Coronary artery (tissue), 2 donors: ENCODE data around the gene LHPP.

Experiments
- DNase-seq: peaks from one replicate; pipeline ENCODE4 v3.0.0-alpha.2; 2017; ENCODE audit warnings: low spot score
- H3K27ac ChIP-seq, 2 donors: fragments of 200-600 bp; sonication (generic); one replicate each; pipeline ENCODE4 v1.5.1; 2016 to 2019
- H3K4me3 ChIP-seq: fragments of 200-600 bp; sonication (generic); 2 replicates; pipeline ENCODE4 v1.5.1; 2016; ENCODE audit warnings: mild to moderate bottlenecking, moderate library complexity
- TF ChIP-seq, protein P1 (sequence below): fragments of 200-600 bp; sonication (generic); IDR thresholded peaks from one replicate; pipeline ENCODE4 v1.5.1; 2019; ENCODE audit warnings: antibody characterized with exemption

LHPP gene

DNA sequence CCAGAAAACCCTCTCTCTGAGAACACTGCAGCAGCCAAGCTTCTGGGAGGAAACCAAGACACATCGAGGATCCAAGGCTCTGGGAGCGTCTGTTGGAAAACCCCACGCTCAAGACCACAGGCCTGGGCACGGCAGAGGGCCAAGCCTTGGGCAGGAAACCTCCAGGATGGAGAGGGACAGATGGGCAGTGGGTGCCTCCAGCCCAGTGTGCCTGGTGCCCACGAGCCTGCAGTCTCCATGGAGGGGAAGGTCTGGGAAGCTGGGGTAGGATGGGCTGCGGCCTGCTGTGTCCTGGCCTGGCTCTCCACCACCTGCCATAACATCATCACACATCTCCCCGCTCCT, 186.5 kb downstream of the LHPP start:
- TF ChIP-seq, protein P1, sequence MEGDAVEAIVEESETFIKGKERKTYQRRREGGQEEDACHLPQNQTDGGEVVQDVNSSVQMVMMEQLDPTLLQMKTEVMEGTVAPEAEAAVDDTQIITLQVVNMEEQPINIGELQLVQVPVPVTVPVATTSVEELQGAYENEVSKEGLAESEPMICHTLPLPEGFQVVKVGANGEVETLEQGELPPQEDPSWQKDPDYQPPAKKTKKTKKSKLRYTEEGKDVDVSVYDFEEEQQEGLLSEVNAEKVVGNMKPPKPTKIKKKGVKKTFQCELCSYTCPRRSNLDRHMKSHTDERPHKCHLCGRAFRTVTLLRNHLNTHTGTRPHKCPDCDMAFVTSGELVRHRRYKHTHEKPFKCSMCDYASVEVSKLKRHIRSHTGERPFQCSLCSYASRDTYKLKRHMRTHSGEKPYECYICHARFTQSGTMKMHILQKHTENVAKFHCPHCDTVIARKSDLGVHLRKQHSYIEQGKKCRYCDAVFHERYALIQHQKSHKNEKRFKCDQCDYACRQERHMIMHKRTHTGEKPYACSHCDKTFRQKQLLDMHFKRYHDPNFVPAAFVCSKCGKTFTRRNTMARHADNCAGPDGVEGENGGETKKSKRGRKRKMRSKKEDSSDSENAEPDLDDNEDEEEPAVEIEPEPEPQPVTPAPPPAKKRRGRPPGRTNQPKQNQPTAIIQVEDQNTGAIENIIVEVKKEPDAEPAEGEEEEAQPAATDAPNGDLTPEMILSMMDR, result no peak
- DNase-seq, result no peak
- Histone ChIP-seq H3K4me3 (no peak overlapping the region), H3K27ac (peak overlapping the region; percentile 8 to 74)

DNA sequence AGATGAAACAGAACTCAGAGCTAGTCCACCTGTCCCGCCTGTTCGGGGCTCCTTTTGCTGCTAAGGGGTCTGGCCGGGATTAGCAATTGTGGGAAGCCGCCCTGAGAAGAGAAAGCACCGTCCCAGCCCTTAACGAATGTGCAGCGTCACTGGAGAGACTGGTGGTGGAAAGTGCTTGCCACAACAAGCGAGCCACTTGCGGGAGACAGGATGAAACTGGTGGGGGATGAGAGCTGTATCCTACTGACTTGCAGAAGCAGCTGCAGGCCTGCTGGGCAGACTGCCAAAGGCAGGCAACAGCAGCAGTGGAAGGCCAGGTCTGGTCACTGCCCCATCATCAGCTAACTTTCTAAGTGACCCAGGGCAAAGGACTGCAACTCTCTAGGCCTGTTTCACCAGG, 187.1 kb downstream of the LHPP start:
- TF ChIP-seq, protein P1, result no peak
- H3K4me3 ChIP-seq, result no peak overlapping the region
- DNase-seq, result no peak
- peak overlapping the region; percentile 8 to 74 for H3K27ac ChIP-seq

DNA sequence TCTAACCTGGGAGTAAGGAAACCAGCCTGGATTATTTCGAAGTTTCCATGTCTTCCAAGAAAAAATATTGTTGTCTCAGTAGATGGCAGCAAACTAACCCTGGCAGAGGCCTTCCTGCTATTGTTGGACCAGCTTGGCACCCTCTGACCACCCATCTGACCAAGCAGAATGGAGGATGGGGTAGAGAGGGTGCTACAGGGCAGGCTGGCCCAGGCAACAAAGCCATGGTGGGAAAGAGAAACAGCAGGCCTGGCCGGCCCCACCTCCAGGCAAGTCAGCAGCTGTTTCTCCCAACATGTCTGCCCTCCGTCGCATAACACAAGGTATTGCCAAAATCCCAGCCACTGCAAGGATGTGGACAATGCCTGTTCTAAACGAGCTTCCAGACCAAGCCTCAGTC, 187.6 kb downstream of the LHPP start:
- DNase-seq, result no peak
- peak overlapping the region; percentile 8 to 74 for H3K27ac ChIP-seq
- no peak overlapping the region for H3K4me3 ChIP-seq

DNA sequence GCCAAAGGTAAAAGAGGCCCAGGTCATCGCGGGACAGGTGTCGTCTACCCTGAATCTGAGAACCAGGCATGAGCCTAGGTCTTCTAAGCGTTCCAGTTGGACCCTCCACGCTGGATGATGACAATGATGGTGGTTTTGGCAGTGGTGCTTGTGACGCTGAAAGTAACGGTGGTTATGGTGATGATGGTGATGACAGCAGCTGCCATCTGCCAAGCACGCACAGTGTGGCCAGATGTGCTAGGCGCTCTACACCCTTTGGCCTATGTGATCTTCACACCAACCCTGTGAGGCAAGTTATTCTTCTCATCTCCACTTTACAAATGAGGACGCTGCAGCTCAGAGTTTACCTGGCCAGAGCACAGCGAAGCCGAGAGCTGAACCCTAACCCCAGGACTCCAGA, 188.6 kb downstream of the LHPP start:
- TF ChIP-seq, protein P1, result no peak
- no peak for DNase-seq
- H3K27ac ChIP-seq, result no peak overlapping the region
- no peak overlapping the region for H3K4me3 ChIP-seq

More for the DNA sequence above, 187.6 kb downstream of the LHPP start:
- TF ChIP-seq, protein P1, result no peak

DNA sequence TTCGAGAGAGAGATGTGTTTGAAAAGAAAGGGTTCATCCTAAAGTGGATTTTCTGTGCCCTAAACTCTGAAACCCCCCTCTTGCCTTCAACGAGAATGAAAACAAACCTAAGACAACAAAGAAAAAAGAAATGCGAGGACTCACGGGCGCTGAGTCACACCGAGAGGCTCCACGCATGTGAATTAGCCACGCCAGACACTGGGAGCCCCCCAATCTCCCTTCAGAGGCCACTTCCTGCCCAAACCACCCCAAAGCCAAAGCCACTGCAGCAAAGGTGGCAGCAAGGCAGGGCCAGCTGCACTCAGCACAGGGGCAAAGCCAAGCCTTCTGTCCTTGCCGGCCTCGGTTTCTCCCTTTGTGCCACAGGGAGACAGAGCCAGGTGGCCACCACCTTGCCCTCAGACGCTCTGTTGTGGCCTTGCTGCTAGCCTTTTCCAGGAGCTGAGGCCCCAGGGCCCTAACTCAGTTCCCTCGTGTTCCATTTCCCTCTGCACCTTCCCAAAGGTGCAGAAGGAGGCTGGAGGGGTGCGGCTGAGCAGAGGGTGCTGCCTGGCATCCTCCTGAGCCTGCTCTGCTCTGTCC, 189.3 kb downstream of the LHPP start:
- TF ChIP-seq, protein P1, result no peak
- Histone ChIP-seq H3K27ac (peak overlapping the region in 1 of 2 donors; percentile 23), H3K4me3 (no peak overlapping the region)
- no peak for DNase-seq

DNA sequence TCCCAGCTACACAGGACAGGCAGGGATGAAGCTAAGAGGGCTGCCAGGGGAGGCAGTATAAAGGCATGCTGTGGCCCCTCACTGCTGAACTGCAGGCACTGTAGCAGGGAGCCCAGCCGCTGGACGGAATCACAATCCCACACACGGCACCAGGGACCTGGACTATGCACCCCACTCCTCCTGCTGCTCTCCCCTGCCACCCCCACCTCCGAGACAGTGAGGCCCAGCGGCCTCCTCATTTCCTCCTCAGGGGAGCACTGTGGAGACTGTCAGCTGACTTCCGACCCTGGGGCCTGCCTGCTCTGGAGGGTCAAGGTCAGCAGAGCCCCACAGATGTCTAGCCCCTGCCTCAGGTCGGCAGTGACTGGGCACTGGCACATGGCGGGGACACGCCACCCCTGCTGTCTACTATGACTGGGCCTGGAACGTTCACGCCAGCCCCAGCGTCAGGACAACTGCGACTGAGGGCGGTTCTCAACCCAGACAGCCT, 189.8 kb downstream of the LHPP start:
- TF ChIP-seq, protein P1, result no peak
- Histone ChIP-seq H3K4me3 (no peak overlapping the region), H3K27ac (peak overlapping the region in 1 of 2 donors; percentile 23)
- no peak for DNase-seq

DNA sequence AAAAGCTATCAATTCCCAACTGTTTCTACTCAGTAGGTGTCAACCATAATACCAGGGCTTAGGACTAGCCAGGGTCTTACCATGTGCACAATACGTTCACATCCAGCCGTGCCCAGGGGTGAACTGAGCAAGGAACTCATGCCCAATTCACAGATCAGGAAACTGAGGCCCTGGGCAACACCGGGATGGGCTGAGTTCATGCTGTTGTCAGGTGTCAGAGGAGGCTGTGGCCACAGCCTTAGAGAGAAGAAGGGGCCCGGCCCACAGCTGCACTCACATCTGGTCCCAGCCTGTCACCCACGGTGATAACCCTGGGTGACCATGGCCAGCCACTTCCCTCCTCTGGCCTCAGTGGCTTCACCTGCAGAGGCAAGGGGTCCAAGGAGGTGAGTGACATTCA, 190.6 kb downstream of the LHPP start:
- Histone ChIP-seq H3K27ac (no peak overlapping the region), H3K4me3 (no peak overlapping the region)
- TF ChIP-seq, protein P1, result no peak
- DNase-seq, result no peak
